MCF 10A (cell line): Measurements from ENCODE around the gene LDB2. TPM values are rescaled to one million over a fixed set of nuclear protein-coding genes. Genes with fewer than 3 reads are reported as not detected.
A peak's percentile ranks its signal among the peaks of the same experiment; 100 is the strongest.

Experiments
- BruUV-seq: library from RNA; stranded (reverse); fragments of 400-500 nt; replicated peaks from 2 replicates; lab custom pipeline; 2021; lab: Mats Ljungman, UMichigan
- CTCF ChIA-PET: fragments of 300-600 bp; sonication (Branson Sonifier 250); formaldehyde crosslinking; extraction: SDS; loops from one replicate; lab custom pipeline; 2021; ENCODE audit warnings: antibody characterized with exemption, inconsistent platforms; lab: Yijun Ruan, JAX
- POLR2A ChIA-PET: fragments of 300-600, 350-650 bp; sonication (Branson Sonifier 250); formaldehyde crosslinking; extraction: SDS; loops from one replicate; lab custom pipeline; 2020; ENCODE audit warnings: antibody characterized with exemption, inconsistent platforms; lab: Yijun Ruan, JAX
- DNase-seq: peaks from one replicate; pipeline ENCODE4 v3.0.0-alpha.2; 2018; ENCODE audit not compliant: unreplicated experiment
- H3K27ac Mint-ChIP-seq: one replicate; pipeline ENCODE4 v1.8.0; 2022; ENCODE audit warnings: mild to moderate bottlenecking, low read depth, mixed read lengths; ENCODE audit not compliant: unreplicated experiment
- H3K27me3 Mint-ChIP-seq: one replicate; pipeline ENCODE4 v1.8.0; 2022; ENCODE audit warnings: mixed read lengths; ENCODE audit not compliant: insufficient read depth, unreplicated experiment
- H3K36me3 Mint-ChIP-seq: one replicate; pipeline ENCODE4 v1.8.0; 2022; ENCODE audit warnings: mild to moderate bottlenecking, moderate library complexity, mixed read lengths; ENCODE audit not compliant: insufficient read depth, unreplicated experiment
- H3K4me1 Mint-ChIP-seq: one replicate; pipeline ENCODE4 v1.8.0; 2022; ENCODE audit warnings: mixed read lengths; ENCODE audit not compliant: insufficient read depth, unreplicated experiment
- H3K4me3 Mint-ChIP-seq: one replicate; pipeline ENCODE4 v1.8.0; 2022; ENCODE audit warnings: mild to moderate bottlenecking, moderate library complexity, mixed read lengths; ENCODE audit not compliant: unreplicated experiment
- H3K9me3 Mint-ChIP-seq: one replicate; pipeline ENCODE4 v1.8.0; 2022; ENCODE audit warnings: mixed read lengths; ENCODE audit not compliant: unreplicated experiment
- CTCF ChIP-seq: fragments of 200-600 bp; IDR thresholded peaks from one replicate; pipeline ENCODE4 v1.8.0; 2022; ENCODE audit warnings: antibody characterized with exemption, mild to moderate bottlenecking; ENCODE audit not compliant: unreplicated experiment
- intact Hi-C: fragments of 100-400 bp; cut with micrococcal nuclease; formaldehyde crosslinking; loops from 2 replicates; pipeline ENCODE4 v1.14.1; 2022
- total RNA-seq: library from RNA; stranded (reverse); gene quantifications from 2 replicates; pipeline ENCODE4 v1.2.3, GENCODE V29; 2022

Gene LDB2
- total RNA-seq, 1 experiment from 2014 or later, result not detected

DNA sequence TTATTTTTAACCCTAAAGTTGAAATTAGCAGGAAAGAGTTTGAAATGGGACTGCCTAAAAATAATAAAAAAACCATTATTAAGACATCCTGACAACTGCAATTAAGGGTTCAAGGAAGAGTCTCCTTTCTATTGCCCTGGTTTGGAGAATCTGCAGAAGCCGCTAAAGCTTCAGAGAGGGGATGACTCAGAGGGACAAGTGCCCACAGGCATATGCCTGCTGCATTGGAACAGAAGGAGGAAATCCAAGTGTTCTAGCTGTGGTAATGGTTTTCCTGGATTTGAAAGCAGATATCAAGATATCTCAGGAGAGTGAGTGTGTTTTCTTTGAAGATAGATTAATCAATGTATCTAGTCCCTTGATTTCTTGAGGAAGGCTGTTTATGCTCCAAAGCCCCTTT lies 437.1 kb downstream of the LDB2 start:
- TF ChIP-seq CTCF, result no peak
- peaks cover 25% of the 10 kb centered on the region for H3K27me3 Mint-ChIP-seq
- BruUV-seq, result no TSS peak
- no peak overlapping the region for H3K4me3 Mint-ChIP-seq
- intact Hi-C loops, result no loop called here
- no peaks in the 10 kb centered on the region for H3K9me3 Mint-ChIP-seq
- peaks cover 19% of the 10 kb centered on the region for H3K4me1 Mint-ChIP-seq
- ChIA-PET CTCF (interaction anchor here (0.6 kb wide), 1 partner anchor 207 kb away, joined by 3 read pairs; no protein-coding TSS in a partner anchor), POLR2A (interaction anchor here (0.8 to 1.1 kb wide), 2 partner anchors 19 kb away, joined by 3 read pairs; no protein-coding TSS in a partner anchor)
- peak; percentile 70 for DNase-seq
- no peak overlapping the region for H3K27ac Mint-ChIP-seq
- H3K36me3 Mint-ChIP-seq, result no peaks in the 10 kb centered on the region

DNA sequence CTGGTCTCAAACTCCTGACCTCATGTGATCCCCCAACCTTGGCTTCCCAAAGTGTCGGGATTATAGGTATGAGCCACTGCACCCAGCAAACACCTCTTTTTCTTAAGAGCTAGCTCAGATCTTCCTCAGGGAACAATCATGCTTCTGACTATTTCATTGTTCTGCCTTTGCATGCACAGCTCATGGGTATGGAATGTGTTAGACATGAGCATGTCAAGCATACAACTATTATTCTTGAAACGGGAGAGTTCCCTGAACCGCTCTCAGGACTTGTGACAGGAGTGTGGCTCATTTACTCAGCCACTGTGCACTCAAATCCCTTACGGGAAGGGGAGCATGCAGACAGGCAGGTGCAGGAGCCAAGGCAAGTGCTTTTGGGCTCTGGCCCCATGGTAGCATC lies 440.5 kb downstream of the LDB2 start:
- peak; percentile 16 for DNase-seq
- CTCF ChIA-PET, result interaction anchor here (3.7 kb wide), 1 partner anchor 15 kb away, joined by 24 read pairs; no protein-coding TSS in a partner anchor
- Mint-ChIP-seq H3K36me3 (no peaks in the 10 kb centered on the region), H3K27me3 (peaks cover 48% of the 10 kb centered on the region), H3K4me1 (peaks cover 13% of the 10 kb centered on the region), H3K4me3 (no peak overlapping the region), H3K9me3 (no peaks in the 10 kb centered on the region), H3K27ac (no peak overlapping the region)
- POLR2A ChIA-PET, result interaction anchor here (0.9 kb wide), 1 partner anchor 9 kb away, joined by 4 read pairs; no protein-coding TSS in a partner anchor
- TF ChIP-seq CTCF, result no peak
- intact Hi-C loops, result no loop called here
- BruUV-seq, result no TSS peak
